ENCODE measurements around the gene SMAD9.

The SMAD9 gene

GRCh38 chr13:36814465-36814864, 105.6 kb downstream of the SMAD9 start:
- DNase-seq = no peak

GRCh38 chr13:36813225-36813624, 106.8 kb downstream of the SMAD9 start:
- no peak for DNase-seq

GRCh38 chr13:36807616-36808015, 112.4 kb downstream of the SMAD9 start:
- no peak for DNase-seq

- no peak for DNase-seq
These were observed 113.9 kb downstream of the SMAD9 start for GRCh38 chr13:36806102-36806501.

- no peak for DNase-seq
These were observed 115.5 kb downstream of the SMAD9 start for GRCh38 chr13:36804588-36804987.

GRCh38 chr13:36801035-36801434, 119.0 kb downstream of the SMAD9 start:
- no peak for DNase-seq

GRCh38 chr13:36796052-36796451, 124.0 kb downstream of the SMAD9 start:
- DNase-seq = no peak

- no peak for DNase-seq
These were observed 124.6 kb downstream of the SMAD9 start for GRCh38 chr13:36795463-36795862.

Data from activated CD8-positive, alpha-beta memory T cell treated with anti-CD3 and anti-CD28 coated beads, Interleukin-2, amount 50 U/mL, for 4 hours (primary cell).